Stimulated activated naive CD8-positive, alpha-beta T cell treated with anti-CD3 and anti-CD28 coated beads, Interleukin-15, amount 100 ng/mL, for 72 hours (primary cell): ENCODE results near the gene RSPO1.

ENCODE experiments used
- ATAC-seq: fragments of 150-1000 bp; cut with Tn5 transposase; 2 replicates; pipeline ENCODE4 v1.10.0; 2021; ENCODE audit warnings: mild to moderate bottlenecking, moderate library complexity
- DNase-seq, 2 donors: peaks; one replicate each; pipeline ENCODE4 v3.0.0; 2021 to 2022
- H3K27ac Mint-ChIP-seq, 2 donors: one replicate each; pipeline ENCODE4 v1.8.0; 2022; ENCODE audit warnings: mild to moderate bottlenecking in 2 of 2, mixed read lengths in 2 of 2, moderate library complexity in 2 of 2
- H3K27me3 Mint-ChIP-seq: one replicate; pipeline ENCODE4 v1.8.0; 2022; ENCODE audit warnings: mixed read lengths
- H3K4me1 Mint-ChIP-seq: one replicate; pipeline ENCODE4 v1.8.0; 2022; ENCODE audit warnings: mild to moderate bottlenecking, mixed read lengths
- H3K4me3 Mint-ChIP-seq, 2 donors: one replicate each; pipeline ENCODE4 v1.8.0; 2022; ENCODE audit warnings: mild to moderate bottlenecking in 2 of 2, mixed read lengths in 2 of 2, moderate library complexity in 1 of 2
- H3K9me3 Mint-ChIP-seq, 2 donors: one replicate each; pipeline ENCODE4 v1.8.0; 2022; ENCODE audit warnings: mixed read lengths in 2 of 2

Gene RSPO1

GRCh38 chr1:37570528-37571334 lies 64.0 kb downstream of the RSPO1 start:
- Mint-ChIP-seq H3K9me3 (no peaks in the 10 kb centered on the region), H3K4me3 (peak overlapping the region; percentile 66 to 70), H3K27me3 (no peaks in the 10 kb centered on the region), H3K27ac (peak overlapping the region; percentile 77 to 99), H3K4me1 (peaks cover 47% of the 10 kb centered on the region)
- DNase-seq (no peak), ATAC-seq (peak; percentile 77)

- peaks cover 18% of the 10 kb centered on the region for H3K4me1 Mint-ChIP-seq
- H3K27ac Mint-ChIP-seq: no peak overlapping the region
- ATAC-seq (no peak), DNase-seq (no peak)
- H3K9me3 Mint-ChIP-seq: no peaks in the 10 kb centered on the region
- no peak overlapping the region for H3K4me3 Mint-ChIP-seq
- no peaks in the 10 kb centered on the region for H3K27me3 Mint-ChIP-seq
These were observed 67.7 kb downstream of the RSPO1 start for GRCh38 chr1:37567023-37567422.

GRCh38 chr1:37564892-37565291 lies 69.8 kb downstream of the RSPO1 start:
- ATAC-seq (no peak), DNase-seq (no peak)
- Mint-ChIP-seq H3K9me3 (no peaks in the 10 kb centered on the region), H3K4me1 (no peaks in the 10 kb centered on the region), H3K27ac (no peak overlapping the region), H3K4me3 (no peak overlapping the region), H3K27me3 (no peaks in the 10 kb centered on the region)

- no peak for ATAC-seq
- no peak for DNase-seq
- Mint-ChIP-seq H3K27me3 (no peaks in the 10 kb centered on the region), H3K4me1 (no peaks in the 10 kb centered on the region), H3K9me3 (no peaks in the 10 kb centered on the region), H3K27ac (no peak overlapping the region), H3K4me3 (no peak overlapping the region)
These were observed 71.7 kb downstream of the RSPO1 start for GRCh38 chr1:37562984-37563383.
